ENCODE results near the gene SCUBE3. TPM values are rescaled to one million over a fixed set of nuclear protein-coding genes. Genes with fewer than 3 reads are reported as not detected.

Gene SCUBE3
- total and polyA plus RNA-seq, 9 donors: 0.40 to 3.2 (median 1.3) TPM

GRCh38 chr6:35191889-35192288 is 21.9 kb upstream of the SCUBE3 start:
- DNase-seq: no peak
- 100% methylated on average over 4 of the region's 11 CpGs for WGBS (ENCODE audit: insufficient coverage)
- no peak overlapping the region for H3K4me3 ChIP-seq (ENCODE audit: low read length)
- no peaks in the 10 kb centered on the region for H3K4me1 ChIP-seq (ENCODE audit: control insufficient read depth, insufficient read depth, low read length)
- H3K36me3 ChIP-seq (ENCODE audit: control insufficient read depth, insufficient read depth, low read length): no peaks in the 10 kb centered on the region
- no peaks in the 10 kb centered on the region for H3K9me3 ChIP-seq (replicated peaks; ENCODE audit: control insufficient read depth, low read depth, low read length)
- H3K27me3 ChIP-seq (ENCODE audit: control insufficient read depth, insufficient read depth, low read length): no peaks in the 10 kb centered on the region
- no peak overlapping the region for H3K27ac ChIP-seq (ENCODE audit: low read length)

GRCh38 chr6:35192301-35192860 is 21.4 kb upstream of the SCUBE3 start:
- DNase-seq: no peak
- Histone ChIP-seq H3K4me3 (ENCODE audit: low read length) (no peak overlapping the region), H3K27ac (ENCODE audit: low read length) (no peak overlapping the region), H3K9me3 (replicated peaks; ENCODE audit: control insufficient read depth, low read depth, low read length) (no peaks in the 10 kb centered on the region), H3K27me3 (ENCODE audit: control insufficient read depth, insufficient read depth, low read length) (no peaks in the 10 kb centered on the region), H3K4me1 (ENCODE audit: control insufficient read depth, insufficient read depth, low read length) (no peaks in the 10 kb centered on the region), H3K36me3 (ENCODE audit: control insufficient read depth, insufficient read depth, low read length) (no peaks in the 10 kb centered on the region)
- 64% methylated on average over 4 of the region's 9 CpGs for WGBS (ENCODE audit: insufficient coverage)

GRCh38 chr6:35194390-35194789 is 19.4 kb upstream of the SCUBE3 start:
- Histone ChIP-seq H3K4me3 (ENCODE audit: low read length) (no peak overlapping the region), H3K9me3 (replicated peaks; ENCODE audit: control insufficient read depth, low read depth, low read length) (peaks cover 3% of the 10 kb centered on the region), H3K36me3 (ENCODE audit: control insufficient read depth, insufficient read depth, low read length) (no peaks in the 10 kb centered on the region), H3K27ac (ENCODE audit: low read length) (no peak overlapping the region), H3K27me3 (ENCODE audit: control insufficient read depth, insufficient read depth, low read length) (no peaks in the 10 kb centered on the region), H3K4me1 (ENCODE audit: control insufficient read depth, insufficient read depth, low read length) (no peaks in the 10 kb centered on the region)
- DNase-seq: no peak
- 73% methylated on average over 2 of the region's 5 CpGs for WGBS (ENCODE audit: insufficient coverage)

- no peaks in the 10 kb centered on the region for H3K36me3 ChIP-seq (ENCODE audit: control insufficient read depth, insufficient read depth, low read length)
- no peaks in the 10 kb centered on the region for H3K4me1 ChIP-seq (ENCODE audit: control insufficient read depth, insufficient read depth, low read length)
- no peaks in the 10 kb centered on the region for H3K27me3 ChIP-seq (ENCODE audit: control insufficient read depth, insufficient read depth, low read length)
- peaks cover 3% of the 10 kb centered on the region for H3K9me3 ChIP-seq (replicated peaks; ENCODE audit: control insufficient read depth, low read depth, low read length)
- DNase-seq: no peak
- WGBS (ENCODE audit: insufficient coverage): 100% methylated on average over 1 of the region's 3 CpGs
- no peak overlapping the region for H3K4me3 ChIP-seq (ENCODE audit: low read length)
- no peak overlapping the region for H3K27ac ChIP-seq (ENCODE audit: low read length)
These were observed 18.5 kb upstream of the SCUBE3 start for GRCh38 chr6:35195120-35195780.

- H3K4me3 ChIP-seq (ENCODE audit: low read length): no peak overlapping the region
- H3K4me1 ChIP-seq (ENCODE audit: control insufficient read depth, insufficient read depth, low read length): no peaks in the 10 kb centered on the region
- peaks cover 3% of the 10 kb centered on the region for H3K9me3 ChIP-seq (replicated peaks; ENCODE audit: control insufficient read depth, low read depth, low read length)
- WGBS (ENCODE audit: insufficient coverage): no CpG with 5 or more reads among the region's 5 CpGs
- no peaks in the 10 kb centered on the region for H3K36me3 ChIP-seq (ENCODE audit: control insufficient read depth, insufficient read depth, low read length)
- no peaks in the 10 kb centered on the region for H3K27me3 ChIP-seq (ENCODE audit: control insufficient read depth, insufficient read depth, low read length)
- no peak for DNase-seq
- H3K27ac ChIP-seq (ENCODE audit: low read length): no peak overlapping the region
These were observed 16.6 kb upstream of the SCUBE3 start for GRCh38 chr6:35197196-35197595.

- peaks cover 3% of the 10 kb centered on the region for H3K9me3 ChIP-seq (replicated peaks; ENCODE audit: control insufficient read depth, low read depth, low read length)
- WGBS (ENCODE audit: insufficient coverage): 17% methylated on average over 1 of the region's 2 CpGs
- H3K4me1 ChIP-seq (ENCODE audit: control insufficient read depth, insufficient read depth, low read length): no peaks in the 10 kb centered on the region
- no peak for DNase-seq
- H3K27me3 ChIP-seq (ENCODE audit: control insufficient read depth, insufficient read depth, low read length): peaks cover 14% of the 10 kb centered on the region
- no peak overlapping the region for H3K27ac ChIP-seq (ENCODE audit: low read length)
- H3K36me3 ChIP-seq (ENCODE audit: control insufficient read depth, insufficient read depth, low read length): no peaks in the 10 kb centered on the region
- H3K4me3 ChIP-seq (ENCODE audit: low read length): no peak overlapping the region
These were observed 13.9 kb upstream of the SCUBE3 start for GRCh38 chr6:35199866-35200265.

GRCh38 chr6:35202066-35202546 is 11.7 kb upstream of the SCUBE3 start:
- peaks cover 19% of the 10 kb centered on the region for H3K27me3 ChIP-seq (ENCODE audit: control insufficient read depth, insufficient read depth, low read length)
- peaks cover 3% of the 10 kb centered on the region for H3K9me3 ChIP-seq (replicated peaks; ENCODE audit: control insufficient read depth, low read depth, low read length)
- no peak overlapping the region for H3K27ac ChIP-seq (ENCODE audit: low read length)
- 90% methylated on average over 3 of the region's 6 CpGs for WGBS (ENCODE audit: insufficient coverage)
- no peak for DNase-seq
- no peak overlapping the region for H3K4me3 ChIP-seq (ENCODE audit: low read length)
- H3K36me3 ChIP-seq (ENCODE audit: control insufficient read depth, insufficient read depth, low read length): no peaks in the 10 kb centered on the region
- H3K4me1 ChIP-seq (ENCODE audit: control insufficient read depth, insufficient read depth, low read length): no peaks in the 10 kb centered on the region

- no peak overlapping the region for H3K27ac ChIP-seq (ENCODE audit: low read length)
- WGBS (ENCODE audit: insufficient coverage): 84% methylated on average over 3 of the region's 7 CpGs
- DNase-seq: no peak
These were observed 10.5 kb upstream of the SCUBE3 start for GRCh38 chr6:35203152-35203670.

GRCh38 chr6:35203680-35204079 is 10.1 kb upstream of the SCUBE3 start:
- DNase-seq: no peak
- peaks cover 32% of the 10 kb centered on the region for H3K27me3 ChIP-seq (ENCODE audit: control insufficient read depth, insufficient read depth, low read length)
- WGBS (ENCODE audit: insufficient coverage): 30% methylated on average over 2 of the region's 2 CpGs
- H3K4me3 ChIP-seq (ENCODE audit: low read length): no peak overlapping the region
- no peaks in the 10 kb centered on the region for H3K36me3 ChIP-seq (ENCODE audit: control insufficient read depth, insufficient read depth, low read length)
- H3K27ac ChIP-seq (ENCODE audit: low read length): no peak overlapping the region
- no peaks in the 10 kb centered on the region for H3K4me1 ChIP-seq (ENCODE audit: control insufficient read depth, insufficient read depth, low read length)
- H3K9me3 ChIP-seq (replicated peaks; ENCODE audit: control insufficient read depth, low read depth, low read length): no peaks in the 10 kb centered on the region

More at GRCh38 chr6:35203152-35203670, 10.5 kb upstream of the SCUBE3 start:
- Histone ChIP-seq H3K9me3 (replicated peaks; ENCODE audit: control insufficient read depth, low read depth, low read length) (no peaks in the 10 kb centered on the region), H3K36me3 (ENCODE audit: control insufficient read depth, insufficient read depth, low read length) (no peaks in the 10 kb centered on the region), H3K4me1 (ENCODE audit: control insufficient read depth, insufficient read depth, low read length) (no peaks in the 10 kb centered on the region), H3K4me3 (ENCODE audit: low read length) (no peak overlapping the region), H3K27me3 (ENCODE audit: control insufficient read depth, insufficient read depth, low read length) (peaks cover 27% of the 10 kb centered on the region)

- Histone ChIP-seq H3K27ac (ENCODE audit: low read length) (no peak overlapping the region), H3K4me1 (ENCODE audit: control insufficient read depth, insufficient read depth, low read length) (no peaks in the 10 kb centered on the region), H3K36me3 (ENCODE audit: control insufficient read depth, insufficient read depth, low read length) (no peaks in the 10 kb centered on the region), H3K9me3 (replicated peaks; ENCODE audit: control insufficient read depth, low read depth, low read length) (no peaks in the 10 kb centered on the region), H3K27me3 (ENCODE audit: control insufficient read depth, insufficient read depth, low read length) (peaks cover 48% of the 10 kb centered on the region), H3K4me3 (ENCODE audit: low read length) (no peak overlapping the region)
- WGBS (ENCODE audit: insufficient coverage): no CpG with 5 or more reads among the region's 1 CpG
- DNase-seq: no peak
These were observed 7.4 kb upstream of the SCUBE3 start for GRCh38 chr6:35206346-35206745.
